Karpas-422 (cell line): ENCODE measurements around the gene PUS7. TPM values are rescaled to one million over a fixed set of nuclear protein-coding genes. Genes with fewer than 3 reads are reported as not detected.
"Not testable (repeated sequence)": the region's sequence is repeated elsewhere in the genome, so short reads cannot be mapped to it uniquely, and the experiment has no call there.

Experiments
- DNase-seq: peaks from one replicate; pipeline ENCODE4 v3.0.0-alpha.2; 2015
- H2AFZ ChIP-seq: fragments of 200-600 bp; sonication (generic); 2 replicates; pipeline ENCODE4 v1.6.1; 2014; ENCODE audit warnings: antibody characterized with exemption, low read length, mixed read lengths
- H3K27ac ChIP-seq: fragments of 200-600 bp; sonication (generic); 2 replicates; pipeline ENCODE4 v1.5.1; 2014; ENCODE audit warnings: mild to moderate bottlenecking, low read length, moderate library complexity
- H3K27me3 ChIP-seq: fragments of 200-600 bp; sonication (generic); 2 replicates; pipeline ENCODE4 v1.6.1; 2014; ENCODE audit warnings: low read length, mixed read lengths
- H3K36me3 ChIP-seq: fragments of 200-600 bp; sonication (generic); 2 replicates; pipeline ENCODE4 v1.6.1; 2014; ENCODE audit warnings: low read length, mixed read lengths; ENCODE audit not compliant: insufficient read depth
- H3K4me1 ChIP-seq: fragments of 200-600 bp; sonication (generic); 2 replicates; pipeline ENCODE4 v1.6.1; 2014; ENCODE audit warnings: mild to moderate bottlenecking, low read length, mixed read lengths
- H3K4me2 ChIP-seq: fragments of 200-600 bp; sonication (generic); 2 replicates; pipeline ENCODE4 v1.6.1; 2014; ENCODE audit warnings: low read length, low read depth, mild to moderate bottlenecking; ENCODE audit not compliant: poor library complexity, severe bottlenecking
- H3K4me3 ChIP-seq: fragments of 200-600 bp; sonication (generic); 2 replicates; pipeline ENCODE4 v1.5.1; 2014; ENCODE audit warnings: mild to moderate bottlenecking, antibody characterized with exemption, low read length, mixed read lengths
- H3K79me2 ChIP-seq: fragments of 200-600 bp; sonication (generic); 2 replicates; pipeline ENCODE4 v1.6.1; 2014; ENCODE audit warnings: mild to moderate bottlenecking, low read length, mixed read lengths
- H3K9ac ChIP-seq: fragments of 200-600 bp; sonication (generic); 2 replicates; pipeline ENCODE4 v1.6.0; 2014; ENCODE audit warnings: low read length
- H3K9me2 ChIP-seq: fragments of 200-600 bp; sonication (generic), shearing (Covaris generic); replicated peaks from 2 replicates; pipeline ENCODE4 v1.6.0; 2014; ENCODE audit warnings: mild to moderate bottlenecking, low read length, moderate library complexity; ENCODE audit not compliant: insufficient read depth
- H3K9me3 ChIP-seq: fragments of 300-700, 200-600 bp; sonication (generic); 2 replicates; pipeline ENCODE4 v1.6.1; 2014; ENCODE audit warnings: low read length, mixed read lengths
- H4K20me1 ChIP-seq: fragments of 200-600 bp; sonication (generic); 2 replicates; pipeline ENCODE4 v1.6.1; 2014; ENCODE audit warnings: mild to moderate bottlenecking, antibody characterized with exemption, low read length, low read depth; ENCODE audit not compliant: insufficient read depth
- total RNA-seq: library from RNA; depleted of rRNA; stranded (reverse); fragments of >200 nt; shearing (Covaris generic); gene quantifications from 2 replicates; pipeline ENCODE4 v1.2.3, GENCODE V29; 2014; ENCODE audit warnings: low replicate concordance

Gene PUS7
- total RNA-seq, 1 experiment from 2014 or later: 22.0 TPM

GRCh38 chr7:105450870-105451269, 71.2 kb downstream of the PUS7 start:
- not testable (repeated sequence) for H3K36me3 ChIP-seq, H3K27me3 ChIP-seq, H3K79me2 ChIP-seq, H2AFZ ChIP-seq, DNase-seq, H3K4me2 ChIP-seq, H3K9me2 ChIP-seq, H3K27ac ChIP-seq, H3K4me1 ChIP-seq, H3K9me3 ChIP-seq, H3K4me3 ChIP-seq, H3K9ac ChIP-seq, H4K20me1 ChIP-seq

GRCh38 chr7:105450177-105450861, 71.8 kb downstream of the PUS7 start:
- Histone ChIP-seq H4K20me1 (no peaks in the 10 kb centered on the region), H3K9me3 (no peaks in the 10 kb centered on the region), H3K27me3 (no peaks in the 10 kb centered on the region), H3K9me2 (no peaks in the 10 kb centered on the region), H3K9ac (no peak overlapping the region), H3K27ac (no peak overlapping the region), H3K4me1 (no peaks in the 10 kb centered on the region), H2AFZ (no peak overlapping the region), H3K79me2 (no peaks in the 10 kb centered on the region), H3K4me3 (no peak overlapping the region), H3K36me3 (no peaks in the 10 kb centered on the region), H3K4me2 (no peak overlapping the region)
- DNase-seq: no peak

GRCh38 chr7:105448181-105448580, 73.9 kb downstream of the PUS7 start:
- no peaks in the 10 kb centered on the region for H3K4me1 ChIP-seq
- H2AFZ ChIP-seq: no peak overlapping the region
- no peak overlapping the region for H3K4me2 ChIP-seq
- DNase-seq: no peak
- H3K9me3 ChIP-seq: no peaks in the 10 kb centered on the region
- H4K20me1 ChIP-seq: no peaks in the 10 kb centered on the region
- no peaks in the 10 kb centered on the region for H3K79me2 ChIP-seq
- no peak overlapping the region for H3K9ac ChIP-seq
- no peak overlapping the region for H3K27ac ChIP-seq
- no peaks in the 10 kb centered on the region for H3K27me3 ChIP-seq
- no peaks in the 10 kb centered on the region for H3K9me2 ChIP-seq
- H3K36me3 ChIP-seq: no peaks in the 10 kb centered on the region
- H3K4me3 ChIP-seq: no peak overlapping the region

- H3K27ac ChIP-seq: no peak overlapping the region
- H3K9ac ChIP-seq: no peak overlapping the region
- H4K20me1 ChIP-seq: no peaks in the 10 kb centered on the region
- H3K27me3 ChIP-seq: no peaks in the 10 kb centered on the region
- no peak overlapping the region for H3K4me3 ChIP-seq
- H3K4me1 ChIP-seq: no peaks in the 10 kb centered on the region
- no peaks in the 10 kb centered on the region for H3K9me2 ChIP-seq
- no peaks in the 10 kb centered on the region for H3K9me3 ChIP-seq
- no peak for DNase-seq
- no peak overlapping the region for H3K4me2 ChIP-seq
- no peaks in the 10 kb centered on the region for H3K79me2 ChIP-seq
- H3K36me3 ChIP-seq: no peaks in the 10 kb centered on the region
- no peak overlapping the region for H2AFZ ChIP-seq
Measured at GRCh38 chr7:105444342-105444987, 77.6 kb downstream of the PUS7 start.

- H3K4me2 ChIP-seq, H3K4me3 ChIP-seq, DNase-seq, H3K79me2 ChIP-seq, H3K27ac ChIP-seq, H2AFZ ChIP-seq, H3K9ac ChIP-seq, H3K27me3 ChIP-seq, H3K9me2 ChIP-seq, H3K9me3 ChIP-seq, H4K20me1 ChIP-seq, H3K4me1 ChIP-seq, H3K36me3 ChIP-seq: not testable (repeated sequence)
Measured at GRCh38 chr7:105442214-105442613, 79.9 kb downstream of the PUS7 start.

- H3K27me3 ChIP-seq: no peaks in the 10 kb centered on the region
- H3K27ac ChIP-seq: no peak overlapping the region
- H3K79me2 ChIP-seq: no peaks in the 10 kb centered on the region
- H3K9me3 ChIP-seq: no peaks in the 10 kb centered on the region
- H3K36me3 ChIP-seq: no peaks in the 10 kb centered on the region
- H3K4me1 ChIP-seq: no peaks in the 10 kb centered on the region
- H3K9me2 ChIP-seq: no peaks in the 10 kb centered on the region
- no peak overlapping the region for H2AFZ ChIP-seq
- no peak for DNase-seq
- no peak overlapping the region for H3K4me2 ChIP-seq
- H3K4me3 ChIP-seq: no peak overlapping the region
- H4K20me1 ChIP-seq: no peaks in the 10 kb centered on the region
- H3K9ac ChIP-seq: no peak overlapping the region
Measured at GRCh38 chr7:105439174-105439893, 82.7 kb downstream of the PUS7 start.

GRCh38 chr7:105438847-105439173, 83.3 kb downstream of the PUS7 start:
- H3K27me3 ChIP-seq: no peaks in the 10 kb centered on the region
- no peak for DNase-seq
- no peaks in the 10 kb centered on the region for H4K20me1 ChIP-seq
- H3K4me2 ChIP-seq: no peak overlapping the region
- no peak overlapping the region for H3K9ac ChIP-seq
- H3K36me3 ChIP-seq: no peaks in the 10 kb centered on the region
- no peak overlapping the region for H2AFZ ChIP-seq
- H3K4me3 ChIP-seq: no peak overlapping the region
- H3K79me2 ChIP-seq: no peaks in the 10 kb centered on the region
- H3K9me3 ChIP-seq: no peaks in the 10 kb centered on the region
- H3K4me1 ChIP-seq: no peaks in the 10 kb centered on the region
- H3K27ac ChIP-seq: no peak overlapping the region
- H3K9me2 ChIP-seq: no peaks in the 10 kb centered on the region

- no peaks in the 10 kb centered on the region for H3K27me3 ChIP-seq
Measured at GRCh38 chr7:105438254-105438653, 83.8 kb downstream of the PUS7 start.

More at GRCh38 chr7:105438254-105438653, 83.8 kb downstream of the PUS7 start:
- Histone ChIP-seq H3K9ac (no peak overlapping the region), H2AFZ (no peak overlapping the region), H3K4me3 (no peak overlapping the region), H3K27ac (no peak overlapping the region), H3K4me1 (no peaks in the 10 kb centered on the region), H3K36me3 (no peaks in the 10 kb centered on the region), H4K20me1 (no peaks in the 10 kb centered on the region), H3K9me2 (no peaks in the 10 kb centered on the region), H3K9me3 (no peaks in the 10 kb centered on the region), H3K4me2 (no peak overlapping the region), H3K79me2 (no peaks in the 10 kb centered on the region)
- DNase-seq: no peak
